ENCODE data around the gene HSPA2.

The HSPA2 gene

GRCh38 chr14:64525354-64525753, 15.2 kb upstream of the HSPA2 start:
- TF ChIP-seq CTCF (IDR thresholded peaks at IDR 0.05; ENCODE audit: low read depth, low read length, missing control alignments): no peak
- H3K4me3 ChIP-seq (replicated peaks; ENCODE audit: low read depth, low read length): no peak overlapping the region
- DNase-seq (ENCODE audit: extremely low read depth, low read depth): no peak

- no peak for DNase-seq (ENCODE audit: extremely low read depth, low read depth)
- no peak overlapping the region for H3K4me3 ChIP-seq (replicated peaks; ENCODE audit: low read depth, low read length)
These were observed 9.0 kb upstream of the HSPA2 start for GRCh38 chr14:64531567-64531966.

GRCh38 chr14:64536488-64537245, 3.9 kb upstream of the HSPA2 start:
- H3K4me3 ChIP-seq (replicated peaks; ENCODE audit: low read depth, low read length): no peak overlapping the region
- no peak for TF ChIP-seq CTCF (IDR thresholded peaks at IDR 0.05; ENCODE audit: low read depth, low read length, missing control alignments)
- DNase-seq (ENCODE audit: extremely low read depth, low read depth): no peak

More at GRCh38 chr14:64531567-64531966, 9.0 kb upstream of the HSPA2 start:
- TF ChIP-seq CTCF (IDR thresholded peaks at IDR 0.05; ENCODE audit: low read depth, low read length, missing control alignments): no peak

- peak overlapping the region; percentile 46 for H3K4me3 ChIP-seq (replicated peaks; ENCODE audit: low read depth, low read length)
- DNase-seq (ENCODE audit: extremely low read depth, low read depth): no peak
- TF ChIP-seq CTCF (IDR thresholded peaks at IDR 0.05; ENCODE audit: low read depth, low read length, missing control alignments): no peak
These were observed 875 bp downstream of the HSPA2 start for GRCh38 chr14:64541261-64541971.

- DNase-seq (ENCODE audit: extremely low read depth, low read depth): no peak
- no peak for TF ChIP-seq CTCF (IDR thresholded peaks at IDR 0.05; ENCODE audit: low read depth, low read length, missing control alignments)
- H3K4me3 ChIP-seq (replicated peaks; ENCODE audit: low read depth, low read length): peak overlapping the region; percentile 46
These were observed 1.7 kb downstream of the HSPA2 start for GRCh38 chr14:64541972-64542835.

GRCh38 chr14:64542836-64543201, 2.3 kb downstream of the HSPA2 start:
- H3K4me3 ChIP-seq (replicated peaks; ENCODE audit: low read depth, low read length): peak overlapping the region; percentile 46
- TF ChIP-seq CTCF (IDR thresholded peaks at IDR 0.05; ENCODE audit: low read depth, low read length, missing control alignments): no peak
- DNase-seq (ENCODE audit: extremely low read depth, low read depth): no peak
